Measurements from ENCODE around the gene ABCC5. TPM values are rescaled to one million over a fixed set of nuclear protein-coding genes. Genes with fewer than 3 reads are reported as not detected.

Gene ABCC5
- total RNA-seq, 1 donor from 2014 or later = 23.8 TPM

GRCh38 chr3:183931881-183932280 is 85.8 kb downstream of the ABCC5 start:
- Mint-ChIP-seq H3K9me3 (ENCODE audit: low read depth) (no peaks in the 10 kb centered on the region), H3K4me1 (ENCODE audit: low read depth) (no peaks in the 10 kb centered on the region), H3K4me3 (ENCODE audit: unreplicated experiment) (no peak overlapping the region), H3K36me3 (ENCODE audit: low read depth) (peaks cover 23% of the 10 kb centered on the region), H3K27me3 (ENCODE audit: low read depth) (no peaks in the 10 kb centered on the region), H3K27ac (ENCODE audit: unreplicated experiment) (no peak overlapping the region)
- no peak for DNase-seq (ENCODE audit: low spot score)
- TF ChIP-seq CTCF (IDR thresholded peaks at IDR 0.05) = no peak

GRCh38 chr3:183930086-183930485 is 87.6 kb downstream of the ABCC5 start:
- H3K36me3 Mint-ChIP-seq (ENCODE audit: low read depth) = peaks cover 17% of the 10 kb centered on the region
- no peak for TF ChIP-seq CTCF (IDR thresholded peaks at IDR 0.05)
- no peak for DNase-seq (ENCODE audit: low spot score)
- H3K4me1 Mint-ChIP-seq (ENCODE audit: low read depth) = no peaks in the 10 kb centered on the region
- no peaks in the 10 kb centered on the region for H3K27me3 Mint-ChIP-seq (ENCODE audit: low read depth)
- no peaks in the 10 kb centered on the region for H3K9me3 Mint-ChIP-seq (ENCODE audit: low read depth)
- no peak overlapping the region for H3K27ac Mint-ChIP-seq (ENCODE audit: unreplicated experiment)
- H3K4me3 Mint-ChIP-seq (ENCODE audit: unreplicated experiment) = no peak overlapping the region

- H3K4me3 Mint-ChIP-seq (ENCODE audit: unreplicated experiment) = no peak overlapping the region
- H3K4me1 Mint-ChIP-seq (ENCODE audit: low read depth) = no peaks in the 10 kb centered on the region
- H3K27me3 Mint-ChIP-seq (ENCODE audit: low read depth) = no peaks in the 10 kb centered on the region
- no peak for TF ChIP-seq CTCF (IDR thresholded peaks at IDR 0.05)
- peaks cover 34% of the 10 kb centered on the region for H3K36me3 Mint-ChIP-seq (ENCODE audit: low read depth)
- DNase-seq (ENCODE audit: low spot score) = no peak
- no peak overlapping the region for H3K27ac Mint-ChIP-seq (ENCODE audit: unreplicated experiment)
- H3K9me3 Mint-ChIP-seq (ENCODE audit: low read depth) = no peaks in the 10 kb centered on the region
Measured at GRCh38 chr3:183927059-183927458, 90.6 kb downstream of the ABCC5 start.

GRCh38 chr3:183924956-183925355 is 92.7 kb downstream of the ABCC5 start:
- peaks cover 39% of the 10 kb centered on the region for H3K36me3 Mint-ChIP-seq (ENCODE audit: low read depth)
- no peak overlapping the region for H3K27ac Mint-ChIP-seq (ENCODE audit: unreplicated experiment)
- no peaks in the 10 kb centered on the region for H3K27me3 Mint-ChIP-seq (ENCODE audit: low read depth)
- no peak overlapping the region for H3K4me3 Mint-ChIP-seq (ENCODE audit: unreplicated experiment)
- no peak for TF ChIP-seq CTCF (IDR thresholded peaks at IDR 0.05)
- H3K9me3 Mint-ChIP-seq (ENCODE audit: low read depth) = no peaks in the 10 kb centered on the region
- DNase-seq (ENCODE audit: low spot score) = no peak
- no peaks in the 10 kb centered on the region for H3K4me1 Mint-ChIP-seq (ENCODE audit: low read depth)

GRCh38 chr3:183924543-183924942 is 93.1 kb downstream of the ABCC5 start:
- Mint-ChIP-seq H3K4me1 (ENCODE audit: low read depth) (no peaks in the 10 kb centered on the region), H3K4me3 (ENCODE audit: unreplicated experiment) (no peak overlapping the region), H3K9me3 (ENCODE audit: low read depth) (no peaks in the 10 kb centered on the region), H3K36me3 (ENCODE audit: low read depth) (peaks cover 40% of the 10 kb centered on the region), H3K27ac (ENCODE audit: unreplicated experiment) (no peak overlapping the region), H3K27me3 (ENCODE audit: low read depth) (no peaks in the 10 kb centered on the region)
- peak; percentile 4 for DNase-seq (ENCODE audit: low spot score)
- TF ChIP-seq CTCF (IDR thresholded peaks at IDR 0.05) = no peak
